ENCODE measurements around the gene TMEM252.

- TF ChIP-seq, protein P1, sequence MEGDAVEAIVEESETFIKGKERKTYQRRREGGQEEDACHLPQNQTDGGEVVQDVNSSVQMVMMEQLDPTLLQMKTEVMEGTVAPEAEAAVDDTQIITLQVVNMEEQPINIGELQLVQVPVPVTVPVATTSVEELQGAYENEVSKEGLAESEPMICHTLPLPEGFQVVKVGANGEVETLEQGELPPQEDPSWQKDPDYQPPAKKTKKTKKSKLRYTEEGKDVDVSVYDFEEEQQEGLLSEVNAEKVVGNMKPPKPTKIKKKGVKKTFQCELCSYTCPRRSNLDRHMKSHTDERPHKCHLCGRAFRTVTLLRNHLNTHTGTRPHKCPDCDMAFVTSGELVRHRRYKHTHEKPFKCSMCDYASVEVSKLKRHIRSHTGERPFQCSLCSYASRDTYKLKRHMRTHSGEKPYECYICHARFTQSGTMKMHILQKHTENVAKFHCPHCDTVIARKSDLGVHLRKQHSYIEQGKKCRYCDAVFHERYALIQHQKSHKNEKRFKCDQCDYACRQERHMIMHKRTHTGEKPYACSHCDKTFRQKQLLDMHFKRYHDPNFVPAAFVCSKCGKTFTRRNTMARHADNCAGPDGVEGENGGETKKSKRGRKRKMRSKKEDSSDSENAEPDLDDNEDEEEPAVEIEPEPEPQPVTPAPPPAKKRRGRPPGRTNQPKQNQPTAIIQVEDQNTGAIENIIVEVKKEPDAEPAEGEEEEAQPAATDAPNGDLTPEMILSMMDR (IDR thresholded peaks at IDR 0.05): no peak
- no peak for TF ChIP-seq POLR2AphosphoS5 (IDR thresholded peaks at IDR 0.05)
These were observed 41.0 kb upstream of the TMEM252 start for GRCh38 chr9:68581696-68582095.
